Measurements from ENCODE around the gene TMEM98.
"Not testable (repeated sequence)": the region's sequence is repeated elsewhere in the genome, so short reads cannot be mapped to it uniquely, and the experiment has no call there.

The TMEM98 gene

DNA sequence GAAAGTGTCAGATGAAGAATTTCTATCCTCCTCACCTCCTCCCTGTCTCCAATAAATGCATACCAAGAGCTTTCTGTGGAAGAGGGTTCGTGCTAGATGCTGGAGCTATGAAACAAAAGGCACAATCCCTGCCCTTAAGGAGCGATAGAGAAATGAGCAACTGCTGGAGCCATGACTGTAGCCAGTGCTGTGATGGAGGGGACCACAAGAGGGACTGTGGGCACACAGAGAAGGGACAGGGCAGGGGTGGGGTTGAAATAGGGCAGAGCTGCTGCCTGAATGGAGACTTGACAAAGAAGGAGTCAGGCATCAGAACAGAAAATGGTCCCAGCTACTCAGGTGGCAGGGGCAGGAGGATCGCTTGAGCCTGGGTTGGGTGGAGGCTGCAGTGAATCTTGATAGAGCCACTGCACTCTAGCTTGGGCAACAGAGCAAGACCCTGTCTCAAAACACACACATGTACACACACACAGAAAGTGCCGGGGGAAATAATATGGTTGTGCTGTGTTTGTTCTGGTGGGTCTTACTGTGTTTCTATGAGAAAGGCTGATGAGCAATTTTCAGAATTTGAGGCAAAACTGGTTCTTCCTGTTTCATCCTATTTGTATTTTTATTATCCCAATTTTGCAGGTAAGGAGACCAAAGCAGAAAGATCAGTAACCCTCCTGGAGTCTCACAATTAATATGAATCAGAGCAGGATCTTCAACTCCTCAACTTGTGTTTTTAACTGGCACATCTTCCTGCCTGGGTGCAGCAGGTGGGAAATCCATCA is 16.5 kb downstream of the TMEM98 start:
- TF ChIP-seq, protein P1, sequence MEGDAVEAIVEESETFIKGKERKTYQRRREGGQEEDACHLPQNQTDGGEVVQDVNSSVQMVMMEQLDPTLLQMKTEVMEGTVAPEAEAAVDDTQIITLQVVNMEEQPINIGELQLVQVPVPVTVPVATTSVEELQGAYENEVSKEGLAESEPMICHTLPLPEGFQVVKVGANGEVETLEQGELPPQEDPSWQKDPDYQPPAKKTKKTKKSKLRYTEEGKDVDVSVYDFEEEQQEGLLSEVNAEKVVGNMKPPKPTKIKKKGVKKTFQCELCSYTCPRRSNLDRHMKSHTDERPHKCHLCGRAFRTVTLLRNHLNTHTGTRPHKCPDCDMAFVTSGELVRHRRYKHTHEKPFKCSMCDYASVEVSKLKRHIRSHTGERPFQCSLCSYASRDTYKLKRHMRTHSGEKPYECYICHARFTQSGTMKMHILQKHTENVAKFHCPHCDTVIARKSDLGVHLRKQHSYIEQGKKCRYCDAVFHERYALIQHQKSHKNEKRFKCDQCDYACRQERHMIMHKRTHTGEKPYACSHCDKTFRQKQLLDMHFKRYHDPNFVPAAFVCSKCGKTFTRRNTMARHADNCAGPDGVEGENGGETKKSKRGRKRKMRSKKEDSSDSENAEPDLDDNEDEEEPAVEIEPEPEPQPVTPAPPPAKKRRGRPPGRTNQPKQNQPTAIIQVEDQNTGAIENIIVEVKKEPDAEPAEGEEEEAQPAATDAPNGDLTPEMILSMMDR (IDR thresholded peaks at IDR 0.05; ENCODE audit: low read depth, low read length): no peak
- no peak overlapping the region for H3K4me3 ChIP-seq (ENCODE audit: low read depth, low read length)

DNA sequence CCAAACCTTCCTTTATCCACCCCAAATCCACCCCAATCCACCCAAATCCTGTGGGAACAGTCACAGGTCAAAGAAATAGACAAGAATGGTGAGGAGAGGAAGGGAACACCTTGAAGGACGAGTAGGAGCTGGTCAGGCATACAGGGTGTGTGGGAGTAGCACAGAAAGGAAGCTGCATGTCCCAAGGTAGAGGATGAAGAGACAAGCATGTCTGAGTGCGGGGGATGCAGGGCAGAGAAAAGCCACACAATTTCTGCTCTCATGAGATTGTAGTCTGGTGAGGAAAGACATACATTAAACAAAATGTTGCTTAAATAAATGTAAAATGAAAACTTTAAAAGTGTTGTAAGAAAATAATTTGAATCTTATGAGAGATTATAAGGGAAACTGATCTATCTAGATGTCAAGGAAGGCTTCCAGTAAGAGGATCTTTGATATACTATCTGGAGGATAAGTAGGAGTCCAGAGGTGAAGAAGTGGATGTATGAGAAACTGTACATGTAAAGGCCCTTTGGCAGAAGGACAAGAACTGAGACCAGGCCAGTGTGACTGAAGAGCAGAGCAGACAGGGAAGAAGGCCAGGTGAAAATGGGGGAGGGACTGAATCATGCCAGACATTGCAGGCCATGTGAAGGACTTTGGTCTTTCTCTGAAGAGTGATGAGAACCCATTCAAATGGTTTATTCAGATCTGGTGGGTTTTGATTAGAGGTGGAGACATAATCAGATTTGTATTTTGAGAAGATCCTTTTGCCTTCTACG is 18.6 kb downstream of the TMEM98 start:
- TF ChIP-seq, protein P1 (IDR thresholded peaks at IDR 0.05; ENCODE audit: low read depth, low read length): no peak

DNA sequence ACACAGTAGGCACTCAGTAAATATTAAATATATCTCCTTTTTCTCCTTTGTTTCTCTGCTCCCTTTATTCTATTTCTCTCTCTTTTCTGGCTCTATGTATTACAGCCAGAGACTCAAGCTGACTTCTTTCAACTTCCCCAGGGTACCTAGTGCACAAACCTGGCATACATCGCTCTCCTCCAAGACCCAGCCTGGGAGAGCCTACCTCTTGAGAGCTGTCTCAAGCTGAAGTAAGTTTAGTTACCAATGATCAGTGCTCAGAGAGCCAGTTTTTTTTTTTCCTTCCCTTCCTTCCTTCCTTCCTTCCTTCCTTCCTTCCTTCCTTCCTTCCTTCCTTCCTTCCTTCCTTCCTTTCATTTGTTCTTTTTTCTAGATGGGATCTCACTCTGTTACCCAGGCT is 19.8 kb downstream of the TMEM98 start:
- H3K4me3 ChIP-seq (ENCODE audit: low read depth, low read length): no peak overlapping the region
- TF ChIP-seq, protein P1 (IDR thresholded peaks at IDR 0.05; ENCODE audit: low read depth, low read length): no peak

More for the DNA sequence above, 18.6 kb downstream of the TMEM98 start:
- H3K4me3 ChIP-seq (ENCODE audit: low read depth, low read length): no peak overlapping the region

DNA sequence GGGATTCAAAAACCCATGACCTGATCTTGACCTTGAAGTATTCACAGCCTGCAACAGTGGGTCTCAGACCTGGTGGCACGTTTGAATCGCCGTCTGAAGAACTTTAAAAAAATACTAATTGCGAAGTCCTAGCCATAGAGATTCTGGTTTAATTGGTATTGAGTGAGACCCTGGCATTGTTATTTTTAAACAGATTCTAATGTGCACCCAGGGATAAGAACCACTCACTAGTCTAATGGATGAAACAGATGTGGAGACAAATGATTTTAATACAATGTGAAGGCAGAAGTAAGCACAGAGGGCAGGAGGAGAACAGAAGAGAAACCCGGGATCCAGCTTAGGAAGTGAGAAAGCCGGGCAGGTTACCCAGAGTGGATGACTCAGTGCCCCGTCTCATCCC is 21.2 kb downstream of the TMEM98 start:
- TF ChIP-seq, protein P1 (IDR thresholded peaks at IDR 0.05; ENCODE audit: low read depth, low read length): no peak
- H3K4me3 ChIP-seq (ENCODE audit: low read depth, low read length): no peak overlapping the region

DNA sequence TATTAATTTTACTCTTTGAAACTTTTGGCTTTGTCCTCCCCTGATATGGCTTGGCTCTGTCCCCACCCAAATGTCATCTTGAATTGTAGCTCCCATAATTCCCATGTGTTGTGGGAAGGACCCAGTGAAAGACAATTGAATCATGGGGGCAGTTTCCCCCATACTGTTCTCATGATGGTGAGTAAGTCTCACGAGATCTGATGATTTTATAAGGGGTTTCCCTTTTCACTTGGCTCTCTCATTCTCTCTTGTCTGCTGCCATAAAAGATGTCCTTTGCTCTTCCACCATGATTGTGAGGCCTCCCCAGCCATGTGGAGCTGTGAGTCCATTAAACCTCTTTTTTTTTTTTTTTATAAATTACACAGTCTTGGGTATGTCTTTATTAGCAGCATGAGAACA is 24.5 kb downstream of the TMEM98 start:
- not testable (repeated sequence) for H3K4me3 ChIP-seq (ENCODE audit: low read depth, low read length)

DNA sequence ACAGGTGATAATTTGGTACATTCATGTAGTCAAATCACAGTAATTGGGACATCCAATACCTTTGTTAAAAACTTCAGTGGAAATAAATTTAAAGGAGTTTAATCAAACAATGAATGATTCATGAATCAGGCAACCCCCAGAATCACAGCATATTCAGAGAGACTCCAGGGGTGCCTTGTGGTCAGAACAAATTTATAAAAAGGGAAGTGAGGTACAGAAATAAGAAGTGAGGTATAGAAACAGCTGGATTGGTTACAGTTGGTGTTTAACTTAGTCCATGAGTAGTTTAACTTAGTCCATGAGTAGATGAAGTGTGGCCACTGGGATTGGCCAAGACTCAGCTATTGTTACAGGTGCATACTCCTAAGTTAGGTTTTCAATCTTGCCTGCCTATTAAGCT is 25.1 kb downstream of the TMEM98 start:
- no peak overlapping the region for H3K4me3 ChIP-seq (ENCODE audit: low read depth, low read length)
- TF ChIP-seq, protein P1 (IDR thresholded peaks at IDR 0.05; ENCODE audit: low read depth, low read length): no peak

DNA sequence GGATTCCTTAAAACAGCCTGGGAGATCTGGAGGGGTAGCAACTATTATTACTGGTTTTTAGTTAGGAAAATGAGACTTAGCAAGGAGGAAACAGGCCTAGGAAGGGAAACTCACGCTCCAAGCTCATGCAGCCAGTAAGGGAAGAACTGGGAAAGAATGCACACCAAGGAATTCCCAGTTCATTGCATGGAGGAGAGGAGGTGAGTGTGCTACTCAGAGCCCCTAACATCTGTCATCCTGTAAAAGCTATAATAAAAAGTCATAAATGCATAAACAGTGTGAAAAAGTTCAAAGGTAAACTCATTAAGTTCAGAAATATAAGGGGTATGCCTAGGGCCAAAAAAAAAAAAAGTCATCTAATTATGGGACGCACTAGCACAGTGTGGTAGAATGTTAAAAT is 25.9 kb downstream of the TMEM98 start:
- H3K4me3 ChIP-seq (ENCODE audit: low read depth, low read length): no peak overlapping the region
- TF ChIP-seq, protein P1 (IDR thresholded peaks at IDR 0.05; ENCODE audit: low read depth, low read length): no peak

All from WI38 (cell line).